Prostate gland (tissue), 2 donors: Measurements from ENCODE around the gene CATSPERZ.

Experiments
- POLR2A ChIP-seq: fragments of 450-650 bp; IDR thresholded peaks from one replicate; pipeline ENCODE4 v1.6.1; 2016; ENCODE audit warnings: antibody characterized with exemption, mild to moderate bottlenecking
- POLR2AphosphoS5 ChIP-seq: sonication (generic); formaldehyde crosslinking; IDR thresholded peaks from one replicate; pipeline ENCODE4 v1.6.1; 2017; ENCODE audit warnings: antibody characterized with exemption
- TF ChIP-seq, protein P1 (sequence below), 4 experiments: fragments of 200-600 bp in 2 of 4; fragments of 450-650 bp in 2 of 4; sonication (generic) in 2 of 4; IDR thresholded peaks; 1 replicate in 3 of 4; 2 replicates in 1 of 4; pipeline ENCODE4 v1.5.1; 2016 to 2019; ENCODE audit warnings: antibody characterized with exemption in 4 of 4, mild to moderate bottlenecking in 2 of 4, moderate library complexity in 2 of 4

DNA sequence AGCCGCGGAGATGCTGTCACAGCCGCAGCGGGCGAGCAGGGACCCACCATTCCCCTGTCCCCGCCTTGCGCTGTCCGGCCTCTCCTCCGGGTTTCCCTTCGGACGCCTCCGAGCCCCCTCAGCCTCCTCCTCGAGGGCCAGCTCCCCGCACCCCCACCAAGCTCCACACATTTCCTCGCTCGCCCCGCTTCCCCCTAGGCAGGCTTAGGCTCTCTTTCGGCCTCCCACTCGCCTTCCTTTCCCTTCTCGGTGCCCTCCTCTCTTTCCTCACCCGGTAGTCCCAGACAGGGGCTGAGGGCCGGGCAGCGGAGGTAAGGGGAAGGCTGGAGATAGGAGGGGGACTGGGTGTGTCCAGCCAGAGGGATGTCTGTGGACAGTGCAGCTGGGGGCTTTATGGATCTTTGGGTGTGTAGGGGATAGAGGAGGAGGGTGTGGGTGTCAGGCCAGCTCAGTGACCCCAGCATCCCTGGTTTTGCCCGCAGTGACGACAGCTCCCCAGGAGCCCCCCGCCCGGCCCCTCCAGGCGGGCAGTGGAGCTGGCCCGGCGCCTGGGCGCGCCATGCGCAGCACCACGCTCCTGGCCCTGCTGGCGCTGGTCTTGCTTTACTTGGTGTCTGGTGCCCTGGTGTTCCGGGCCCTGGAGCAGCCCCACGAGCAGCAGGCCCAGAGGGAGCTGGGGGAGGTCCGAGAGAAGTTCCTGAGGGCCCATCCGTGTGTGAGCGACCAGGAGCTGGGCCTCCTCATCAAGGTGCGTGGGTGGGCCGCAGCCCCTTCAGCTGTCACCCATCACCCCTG lies 7.5 kb upstream of the CATSPERZ start:
- TF ChIP-seq, protein P1, sequence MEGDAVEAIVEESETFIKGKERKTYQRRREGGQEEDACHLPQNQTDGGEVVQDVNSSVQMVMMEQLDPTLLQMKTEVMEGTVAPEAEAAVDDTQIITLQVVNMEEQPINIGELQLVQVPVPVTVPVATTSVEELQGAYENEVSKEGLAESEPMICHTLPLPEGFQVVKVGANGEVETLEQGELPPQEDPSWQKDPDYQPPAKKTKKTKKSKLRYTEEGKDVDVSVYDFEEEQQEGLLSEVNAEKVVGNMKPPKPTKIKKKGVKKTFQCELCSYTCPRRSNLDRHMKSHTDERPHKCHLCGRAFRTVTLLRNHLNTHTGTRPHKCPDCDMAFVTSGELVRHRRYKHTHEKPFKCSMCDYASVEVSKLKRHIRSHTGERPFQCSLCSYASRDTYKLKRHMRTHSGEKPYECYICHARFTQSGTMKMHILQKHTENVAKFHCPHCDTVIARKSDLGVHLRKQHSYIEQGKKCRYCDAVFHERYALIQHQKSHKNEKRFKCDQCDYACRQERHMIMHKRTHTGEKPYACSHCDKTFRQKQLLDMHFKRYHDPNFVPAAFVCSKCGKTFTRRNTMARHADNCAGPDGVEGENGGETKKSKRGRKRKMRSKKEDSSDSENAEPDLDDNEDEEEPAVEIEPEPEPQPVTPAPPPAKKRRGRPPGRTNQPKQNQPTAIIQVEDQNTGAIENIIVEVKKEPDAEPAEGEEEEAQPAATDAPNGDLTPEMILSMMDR (IDR thresholded peaks at IDR 0.05) = no peak
- TF ChIP-seq POLR2AphosphoS5 (no peak), POLR2A (no peak)
